GM12878 (cell line): ENCODE results near the gene DEXI. TPM values are rescaled to one million over a fixed set of nuclear protein-coding genes. Genes with fewer than 3 reads are reported as not detected.

Experiments used
- CREB1 ChIP-seq: IDR thresholded peaks from 2 replicates; pipeline ENCODE4 v1.6.1; 2012; ENCODE audit warnings: low read depth, mild to moderate bottlenecking, inconsistent platforms
- ELK1 ChIP-seq: IDR thresholded peaks from 2 replicates; pipeline ENCODE4 v1.6.1; 2012; ENCODE audit warnings: low read depth, low read length, improper control_type of control experiment
- EP300 ChIP-seq, 2 experiments: fragments of 150-350 bp in 1 of 2; IDR thresholded peaks; 2 replicates each; pipeline ENCODE4 v1.6.1; 2011 to 2012; ENCODE audit warnings: low read depth in 2 of 2, low read length in 2 of 2, borderline replicate concordance in 1 of 2, improper control_type of control experiment in 1 of 2, inconsistent platforms in 1 of 2; ENCODE audit not compliant: control insufficient read depth in 1 of 2
- GATAD2B ChIP-seq: fragments of 450-650 bp; conservative IDR thresholded peaks from 2 replicates; pipeline ENCODE4 v1.6.1; 2017; ENCODE audit warnings: low read depth, mild to moderate bottlenecking, moderate library complexity
- LARP7 ChIP-seq: fragments of 450-650 bp; IDR thresholded peaks from 2 replicates; pipeline ENCODE4 v1.6.1; 2017; ENCODE audit warnings: mild to moderate bottlenecking
- MLLT1 ChIP-seq: fragments of 450-650 bp; IDR thresholded peaks from 2 replicates; pipeline ENCODE4 v1.6.1; 2016; ENCODE audit warnings: mild to moderate bottlenecking
- NFIC ChIP-seq: IDR thresholded peaks from 2 replicates; pipeline ENCODE4 v1.6.1; 2012; ENCODE audit warnings: low read depth, mild to moderate bottlenecking, inconsistent platforms, low read length, moderate library complexity
- RCOR1 ChIP-seq: conservative IDR thresholded peaks from 2 replicates; pipeline ENCODE4 v1.6.1; 2012; ENCODE audit warnings: low read depth, low read length, improper control_type of control experiment
- USF1 ChIP-seq: IDR thresholded peaks from 2 replicates; pipeline ENCODE4 v1.6.1; 2011; ENCODE audit warnings: borderline replicate concordance, low read depth, mild to moderate bottlenecking, moderate library complexity, mixed read lengths, low read length; ENCODE audit not compliant: insufficient read depth; ENCODE audit errors: extremely low read length
- polyA plus RNA-seq, 11 experiments: library from polyadenylated mRNA; depleted of rRNA in 4 of 11; unstranded in 6 of 11; stranded (reverse) in 5 of 11; fragments of >200 nt; fragmentation: Nextera tagmentation in 4 of 11; fragmentation: Illumina TruSeq in 1 of 11; extraction: Ambion mirVana in 4 of 11; extraction: Trizol in 1 of 11; gene quantifications; 1 replicate in 1 of 11; 2 replicates in 10 of 11; pipeline versions ENCODE4 v1.2.1 to v1.2.3, GENCODE V29; 2011 to 2016; ENCODE audit warnings: inconsistent platforms in 2 of 11, missing spikeins in 2 of 11, low read depth in 1 of 11
- total RNA-seq, 4 experiments: library from RNA; depleted of rRNA in 3 of 4; stranded (reverse); fragments of >200 nt in 3 of 4; fragmentation: Illumina TruSeq in 1 of 4; extraction: Trizol in 1 of 4; gene quantifications; 2 replicates each; pipeline versions ENCODE4 v1.2.1 to v1.2.3, GENCODE V29; 2013 to 2021

DEXI gene
- total and polyA plus RNA-seq, 10 of the 15 experiments (the other 5 are each of a cell fraction or from before 2014, with no cell fraction given), result 1.4 to 26.3 (median 18.4) TPM

GRCh38 chr16:10978124-10978523 is 35.9 kb upstream of the DEXI start (continued):
- TF ChIP-seq ELK1, result no peak
- no peak for TF ChIP-seq RCOR1
- no peak for TF ChIP-seq NFIC
- no peak for TF ChIP-seq USF1
- TF ChIP-seq CREB1, result no peak
- no peak for TF ChIP-seq GATAD2B
- TF ChIP-seq LARP7, result no peak
- no peak for TF ChIP-seq EP300 (IDR thresholded peaks at IDR 0.05; ENCODE audit: borderline replicate concordance in 1 of 2, control insufficient read depth in 1 of 2, low read depth in 2 of 2, low read length in 2 of 2)
- no peak for TF ChIP-seq MLLT1
- TF ChIP-seq, all 136 proteins: peak for 0
